ENCODE measurements around the gene EGLN3.

GRCh38 chr14:33957993-33958392, 7.1 kb upstream of the EGLN3 start:
- TF ChIP-seq, protein P1, sequence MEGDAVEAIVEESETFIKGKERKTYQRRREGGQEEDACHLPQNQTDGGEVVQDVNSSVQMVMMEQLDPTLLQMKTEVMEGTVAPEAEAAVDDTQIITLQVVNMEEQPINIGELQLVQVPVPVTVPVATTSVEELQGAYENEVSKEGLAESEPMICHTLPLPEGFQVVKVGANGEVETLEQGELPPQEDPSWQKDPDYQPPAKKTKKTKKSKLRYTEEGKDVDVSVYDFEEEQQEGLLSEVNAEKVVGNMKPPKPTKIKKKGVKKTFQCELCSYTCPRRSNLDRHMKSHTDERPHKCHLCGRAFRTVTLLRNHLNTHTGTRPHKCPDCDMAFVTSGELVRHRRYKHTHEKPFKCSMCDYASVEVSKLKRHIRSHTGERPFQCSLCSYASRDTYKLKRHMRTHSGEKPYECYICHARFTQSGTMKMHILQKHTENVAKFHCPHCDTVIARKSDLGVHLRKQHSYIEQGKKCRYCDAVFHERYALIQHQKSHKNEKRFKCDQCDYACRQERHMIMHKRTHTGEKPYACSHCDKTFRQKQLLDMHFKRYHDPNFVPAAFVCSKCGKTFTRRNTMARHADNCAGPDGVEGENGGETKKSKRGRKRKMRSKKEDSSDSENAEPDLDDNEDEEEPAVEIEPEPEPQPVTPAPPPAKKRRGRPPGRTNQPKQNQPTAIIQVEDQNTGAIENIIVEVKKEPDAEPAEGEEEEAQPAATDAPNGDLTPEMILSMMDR (IDR thresholded peaks at IDR 0.05; ENCODE audit: low read depth, low read length) = no peak
- TF ChIP-seq EZH2phosphoT487 (IDR thresholded peaks at IDR 0.05; ENCODE audit: low read depth) = no peak
